Tongue (tissue), 2 donors: ENCODE data around the gene SRRM2. TPM values are rescaled to one million over a fixed set of nuclear protein-coding genes. Genes with fewer than 3 reads are reported as not detected.

ENCODE experiments used
- small RNA-seq: library from RNA; depleted of rRNA; stranded (forward); fragments of <200 nt; gene quantifications from one replicate; pipeline ENCODE3, GENCODE V24; 2014; ENCODE audit warnings: low replicate concordance
- total RNA-seq: library from RNA; depleted of rRNA; stranded (reverse); fragments of >200 nt; gene quantifications from one replicate; pipeline ENCODE4 v1.2.3, GENCODE V29; 2014

The SRRM2 gene
- total RNA-seq, 1 donor from 2014 or later, result 170 TPM

Small RNA genes lying within 50 kb of the gene (small RNA-seq; reads per million reads assigned to genes)
- not detected for gene SNORA3C

Other genes starting within 250 kb of the SRRM2 start
- 22.9 TPM for gene ATP6V0C, start 238.7 kb upstream of the SRRM2 start, total RNA-seq
- gene AMDHD2, start 232.3 kb upstream of the SRRM2 start, total RNA-seq, result 24.6 TPM
- gene CEMP1, start 221.2 kb upstream of the SRRM2 start, total RNA-seq, result 0.72 TPM
- gene PDPK1, start 214.6 kb upstream of the SRRM2 start, total RNA-seq, result 24.5 TPM
- gene KCTD5, start 70.1 kb upstream of the SRRM2 start, total RNA-seq, result 28.4 TPM
- gene PRSS27, start 32.4 kb upstream of the SRRM2 start, total RNA-seq, result 3.5 TPM
- 155 TPM for gene ELOB, start 24.6 kb downstream of the SRRM2 start, total RNA-seq
- gene PRSS33, start 34.9 kb downstream of the SRRM2 start, total RNA-seq, result 2.9 TPM
- gene PRSS41, start 45.8 kb downstream of the SRRM2 start, total RNA-seq, result not detected
- gene PRSS21, start 64.6 kb downstream of the SRRM2 start, total RNA-seq, result not detected
- 1,549 TPM for gene ZG16B, start 77.7 kb downstream of the SRRM2 start, total RNA-seq
- gene PRSS22, start 105.5 kb downstream of the SRRM2 start, total RNA-seq, result 18.2 TPM
- gene FLYWCH2, start 130.6 kb downstream of the SRRM2 start, total RNA-seq, result 37.0 TPM
- 21.6 TPM for gene FLYWCH1, start 159.3 kb downstream of the SRRM2 start, total RNA-seq
- gene KREMEN2, start 211.6 kb downstream of the SRRM2 start, total RNA-seq, result 5.6 TPM
- 6.2 TPM for gene PAQR4, start 216.7 kb downstream of the SRRM2 start, total RNA-seq
- 12.2 TPM for gene PKMYT1, start 227.8 kb downstream of the SRRM2 start, total RNA-seq